ENCODE data around the gene LCMT1.

LCMT1 gene

GRCh38 chr16:25199457-25199856 lies 87.9 kb downstream of the LCMT1 start:
- no peak for DNase-seq (ENCODE audit: low read depth)

- DNase-seq (ENCODE audit: low read depth) = no peak
These were observed 99.2 kb downstream of the LCMT1 start for GRCh38 chr16:25210758-25211157.

- no peak for DNase-seq (ENCODE audit: low read depth)
These were observed 101.1 kb downstream of the LCMT1 start for GRCh38 chr16:25212636-25213035.

- no peak for DNase-seq (ENCODE audit: low read depth)
These were observed 102.3 kb downstream of the LCMT1 start for GRCh38 chr16:25213709-25214397.

GRCh38 chr16:25217112-25217511 lies 105.6 kb downstream of the LCMT1 start:
- DNase-seq (ENCODE audit: low read depth) = no peak

- DNase-seq (ENCODE audit: low read depth) = no peak
These were observed 106.4 kb downstream of the LCMT1 start for GRCh38 chr16:25217921-25218320.

GRCh38 chr16:25219070-25219737 lies 107.7 kb downstream of the LCMT1 start:
- no peak for DNase-seq (ENCODE audit: low read depth)

- DNase-seq (ENCODE audit: low read depth) = no peak
These were observed 111.4 kb downstream of the LCMT1 start for GRCh38 chr16:25222959-25223358.

GRCh38 chr16:25223964-25224363 lies 112.4 kb downstream of the LCMT1 start:
- no peak for DNase-seq (ENCODE audit: low read depth)

- no peak for DNase-seq (ENCODE audit: low read depth)
These were observed 113.3 kb downstream of the LCMT1 start for GRCh38 chr16:25224731-25225319.

Measured in stimulated activated CD8-positive, alpha-beta memory T cell treated with anti-CD3 and anti-CD28 coated beads, Interleukin-15, amount 100 ng/mL, for 24 hours (primary cell).